GM23338 (cell line): ENCODE results near the gene INO80C. TPM values are rescaled to one million over a fixed set of nuclear protein-coding genes. Genes with fewer than 3 reads are reported as not detected.

Experiments used
- ATAC-seq: fragments of 200-7000 bp; cut with Tn5 transposase; 3 replicates; pipeline ENCODE4 v1.9.1; 2020
- DNase-seq: peaks from one replicate; pipeline ENCODE4 v3.0.0-alpha.2; 2015; ENCODE audit warnings: low spot score
- H2AFZ ChIP-seq: fragments of 200-600 bp; sonication (generic); 2 replicates; pipeline ENCODE4 v1.8.0; 2016; ENCODE audit warnings: antibody characterized with exemption, mild to moderate bottlenecking, moderate library complexity
- H3F3A ChIP-seq: fragments of 200-600 bp; sonication (generic); replicated peaks from 2 replicates; pipeline ENCODE4 v1.8.0; 2017; ENCODE audit warnings: antibody characterized with exemption, mixed run types, low read depth
- H3K27ac ChIP-seq: fragments of 200-600 bp; sonication (generic); 2 replicates; pipeline ENCODE4 v1.6.1; 2016; ENCODE audit warnings: low read depth
- H3K27me3 ChIP-seq: fragments of 200-600 bp; sonication (generic); 2 replicates; pipeline ENCODE4 v1.8.0; 2016; ENCODE audit warnings: mild to moderate bottlenecking, mixed run types, moderate library complexity; ENCODE audit not compliant: insufficient read depth
- H3K36me3 ChIP-seq: fragments of 200-600 bp; sonication (generic); 2 replicates; pipeline ENCODE4 v1.8.0; 2016; ENCODE audit warnings: mild to moderate bottlenecking; ENCODE audit not compliant: insufficient read depth
- H3K4me1 ChIP-seq: fragments of 200-600 bp; sonication (generic); 2 replicates; pipeline ENCODE4 v1.8.0; 2016; ENCODE audit warnings: mild to moderate bottlenecking, moderate library complexity; ENCODE audit not compliant: insufficient read depth
- H3K4me2 ChIP-seq: fragments of 200-600 bp; sonication (generic); 2 replicates; pipeline ENCODE4 v1.7.1; 2017; ENCODE audit warnings: mixed run types
- H3K4me3 ChIP-seq: fragments of 200-600 bp; sonication (generic); 2 replicates; pipeline ENCODE4 v1.6.1; 2016; ENCODE audit warnings: mixed run types
- H3K79me2 ChIP-seq: fragments of 200-600 bp; sonication (generic); replicated peaks from 2 replicates; pipeline ENCODE4 v1.8.0; 2017; ENCODE audit warnings: mild to moderate bottlenecking; ENCODE audit not compliant: insufficient read depth
- H3K9me2 ChIP-seq: fragments of 200-600 bp; sonication (generic); 2 replicates; pipeline ENCODE4 v1.8.0; 2017; ENCODE audit not compliant: insufficient read depth
- H4K20me1 ChIP-seq: fragments of 200-600 bp; sonication (generic); replicated peaks from 2 replicates; pipeline ENCODE4 v1.8.0; 2017; ENCODE audit warnings: mild to moderate bottlenecking; ENCODE audit not compliant: insufficient read depth
- H3K27ac Mint-ChIP-seq: 2 replicates; pipeline ENCODE4 v1.8.0; 2020; ENCODE audit warnings: inconsistent platforms, mild to moderate bottlenecking, moderate library complexity, mixed read lengths
- H3K27me3 Mint-ChIP-seq: 3 replicates; pipeline ENCODE4 v1.8.0; 2022; ENCODE audit warnings: low read depth, mild to moderate bottlenecking, moderate library complexity, mixed read lengths, inconsistent platforms; ENCODE audit not compliant: insufficient read depth, poor library complexity
- H3K36me3 Mint-ChIP-seq: 3 replicates; pipeline ENCODE4 v1.8.0; 2021; ENCODE audit warnings: low read depth, mild to moderate bottlenecking, inconsistent platforms, moderate library complexity, mixed read lengths
- H3K4me1 Mint-ChIP-seq: 3 replicates; pipeline ENCODE4 v1.8.0; 2020; ENCODE audit warnings: mild to moderate bottlenecking, inconsistent platforms, mixed read lengths
- H3K4me3 Mint-ChIP-seq: 3 replicates; pipeline ENCODE4 v1.8.0; 2021; ENCODE audit warnings: moderate library complexity, mild to moderate bottlenecking, inconsistent platforms, mixed read lengths
- H3K9me3 Mint-ChIP-seq: 3 replicates; pipeline ENCODE4 v1.8.0; 2020; ENCODE audit warnings: moderate library complexity, mild to moderate bottlenecking, inconsistent platforms, mixed read lengths
- CREB1 ChIP-seq: fragments of 250-450 bp; sonication (Bioruptor Pico); IDR thresholded peaks from 2 replicates; pipeline ENCODE4 v1.5.0; 2020; ENCODE audit warnings: low read depth, mild to moderate bottlenecking, moderate library complexity
- EZH2 ChIP-seq: fragments of 200-600 bp; sonication (generic); IDR thresholded peaks from one replicate; pipeline ENCODE4 v1.8.0; 2017; ENCODE audit warnings: antibody characterized with exemption, mild to moderate bottlenecking, low read depth; ENCODE audit not compliant: unreplicated experiment
- JUNB ChIP-seq: IDR thresholded peaks from one replicate; pipeline ENCODE4 v1.6.1; 2016; ENCODE audit warnings: antibody characterized with exemption; ENCODE audit not compliant: unreplicated experiment
- POLR2AphosphoS5 ChIP-seq: IDR thresholded peaks from 2 replicates; pipeline ENCODE4 v1.6.1; 2016; ENCODE audit warnings: antibody characterized with exemption, low read depth
- STAT1 ChIP-seq: IDR thresholded peaks from one replicate; pipeline ENCODE4 v1.6.1; 2016; ENCODE audit warnings: antibody characterized with exemption; ENCODE audit not compliant: unreplicated experiment
- ZNF114 ChIP-seq: fragments of 250-450 bp; sonication (Bioruptor Pico); IDR thresholded peaks from 2 replicates; pipeline ENCODE4 v1.5.0; 2020; ENCODE audit warnings: mild to moderate bottlenecking, moderate library complexity
- polyA plus RNA-seq: library from polyadenylated mRNA; unstranded; fragments of >200 nt; fragmentation: Nextera tagmentation; extraction: Ambion mirVana; gene quantifications from 2 replicates; pipeline ENCODE4 v1.2.1, GENCODE V29; 2016
- total RNA-seq: library from RNA; depleted of rRNA; stranded (reverse); fragments of >200 nt; shearing (Covaris generic); gene quantifications from 2 replicates; pipeline ENCODE4 v1.2.3, GENCODE V29; 2014
- TF ChIP-seq, protein P1 (sequence below), 2 experiments: fragments of 200-600 bp in 1 of 2; sonication (generic) in 1 of 2; conservative IDR thresholded peaks; 2 replicates each; pipeline versions ENCODE4 v1.5.1 to v1.6.1; 2016 to 2017; ENCODE audit warnings: antibody characterized with exemption in 2 of 2, low read depth in 2 of 2, mild to moderate bottlenecking in 2 of 2, moderate library complexity in 1 of 2
- TF ChIP-seq, protein P2 (sequence below): IDR thresholded peaks from one replicate; pipeline ENCODE4 v1.6.1; 2018; ENCODE audit warnings: antibody characterized with exemption; ENCODE audit not compliant: unreplicated experiment

INO80C gene
- total and polyA plus RNA-seq, 2 experiments from 2014 or later = 16.3 to 52.3 TPM

DNA sequence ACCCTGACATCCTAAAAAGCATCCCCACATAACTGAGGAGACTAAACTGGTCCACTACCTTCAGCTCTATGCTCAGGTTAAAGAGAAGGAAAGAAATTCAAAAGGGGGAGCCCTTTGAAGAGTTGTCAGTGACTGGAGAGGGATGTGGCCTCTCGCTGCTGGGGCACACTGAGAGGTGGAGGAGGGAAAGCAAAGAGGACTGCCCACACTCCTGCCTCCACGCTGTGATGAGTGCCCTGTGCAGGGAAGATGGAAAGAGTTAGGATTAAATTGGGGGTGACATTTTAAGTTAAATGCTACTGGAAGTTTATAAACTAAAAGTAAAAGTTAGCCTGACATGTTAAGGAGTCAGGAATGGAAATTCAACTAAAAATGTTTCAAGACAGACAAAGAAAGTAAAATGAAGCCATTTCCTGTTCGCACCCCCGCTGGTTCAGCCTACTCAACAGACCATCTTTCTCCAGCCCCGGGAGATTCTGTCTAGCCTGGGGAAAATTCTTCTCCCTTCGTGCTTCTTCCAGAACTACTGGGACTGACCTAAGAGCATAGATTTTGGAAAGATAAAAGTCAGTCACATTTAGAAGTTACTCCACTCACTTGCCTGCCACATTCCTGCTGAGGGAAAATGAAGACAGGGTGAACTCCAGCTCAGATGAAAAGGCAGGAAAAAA lies 17.8 kb upstream of the INO80C start:
- Histone ChIP-seq H3K36me3 (no peaks in the 10 kb centered on the region), H3K27me3 (no peaks in the 10 kb centered on the region), H3F3A (no peaks in the 10 kb centered on the region), H3K27ac (no peak overlapping the region), H3K4me3 (no peak overlapping the region), H3K9me2 (0 out of 2 replicates have a peak, but pooled peaks cover 10% of the 10 kb centered on the region), H2AFZ (peak overlapping the region; percentile 80), H3K79me2 (no peaks in the 10 kb centered on the region), H4K20me1 (no peaks in the 10 kb centered on the region), H3K4me1 (peaks cover 8% of the 10 kb centered on the region; the same call in 1 of the 2 replicates), H3K4me2 (peak overlapping the region; percentile 46; the same call in 1 of the 2 replicates)
- H3K27ac Mint-ChIP-seq = no peak overlapping the region; the same call in 1 of the 2 replicates
- ATAC-seq (peak; percentile 61), DNase-seq (peak; percentile 28)
- no peak for TF ChIP-seq CREB1 (CRISPR knock-in tag)
- no peak for TF ChIP-seq ZNF114 (CRISPR knock-in tag)
- no peak overlapping the region for H3K4me3 Mint-ChIP-seq
- no peaks in the 10 kb centered on the region for H3K9me3 Mint-ChIP-seq
- peaks cover 29% of the 10 kb centered on the region for H3K4me1 Mint-ChIP-seq
- H3K36me3 Mint-ChIP-seq = no peaks in the 10 kb centered on the region
- H3K27me3 Mint-ChIP-seq = no peaks in the 10 kb centered on the region

DNA sequence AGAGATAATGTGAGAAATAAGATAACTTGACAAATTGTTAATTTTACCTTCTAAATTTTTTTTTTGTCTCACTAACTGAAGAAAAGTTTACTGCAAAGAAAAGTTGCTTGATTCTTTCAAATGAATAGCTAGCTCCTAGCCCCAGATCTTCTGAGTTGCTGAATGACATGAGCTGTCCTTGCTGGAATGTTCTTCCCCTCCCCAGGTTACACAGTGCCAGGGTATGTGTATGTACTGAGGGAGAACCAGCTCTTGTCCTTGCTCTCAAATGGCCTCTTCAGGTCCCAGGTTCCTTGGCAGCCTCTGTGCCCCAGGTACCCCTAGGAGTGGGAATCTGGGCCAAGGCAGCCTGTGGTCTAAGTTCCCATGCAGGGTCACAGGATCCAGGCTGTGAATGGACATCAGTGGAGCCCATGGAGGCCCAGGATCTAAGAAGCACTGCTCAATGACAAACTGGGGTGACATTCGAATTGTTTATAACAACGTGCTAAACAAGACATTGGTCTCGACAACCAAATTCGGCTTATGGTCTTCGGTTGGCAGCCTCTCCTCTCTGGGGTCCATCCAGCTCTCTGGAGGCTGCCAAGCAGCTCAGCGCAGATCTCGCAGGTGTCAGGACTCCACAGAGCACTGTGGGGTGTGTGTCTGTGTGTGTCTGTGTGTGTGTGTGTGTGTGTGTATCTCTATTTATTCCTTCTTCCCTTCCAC lies 17.1 kb upstream of the INO80C start:
- H3K27me3 ChIP-seq = no peaks in the 10 kb centered on the region
- no peaks in the 10 kb centered on the region for H3K9me3 Mint-ChIP-seq
- H4K20me1 ChIP-seq = no peaks in the 10 kb centered on the region
- H3K27me3 Mint-ChIP-seq = no peaks in the 10 kb centered on the region
- 0 out of 2 replicates have a peak, but pooled peaks cover 10% of the 10 kb centered on the region for H3K9me2 ChIP-seq
- H3K36me3 Mint-ChIP-seq = no peaks in the 10 kb centered on the region
- H3K4me1 ChIP-seq = peaks cover 8% of the 10 kb centered on the region; the same call in 1 of the 2 replicates
- H3K4me1 Mint-ChIP-seq = peaks cover 32% of the 10 kb centered on the region
- H3K4me2 ChIP-seq = no peak overlapping the region
- no peaks in the 10 kb centered on the region for H3K36me3 ChIP-seq
- no peak overlapping the region for H3K4me3 ChIP-seq
- TF ChIP-seq ZNF114 (CRISPR knock-in tag) = no peak
- no peak for TF ChIP-seq POLR2AphosphoS5
- TF ChIP-seq, protein P1, sequence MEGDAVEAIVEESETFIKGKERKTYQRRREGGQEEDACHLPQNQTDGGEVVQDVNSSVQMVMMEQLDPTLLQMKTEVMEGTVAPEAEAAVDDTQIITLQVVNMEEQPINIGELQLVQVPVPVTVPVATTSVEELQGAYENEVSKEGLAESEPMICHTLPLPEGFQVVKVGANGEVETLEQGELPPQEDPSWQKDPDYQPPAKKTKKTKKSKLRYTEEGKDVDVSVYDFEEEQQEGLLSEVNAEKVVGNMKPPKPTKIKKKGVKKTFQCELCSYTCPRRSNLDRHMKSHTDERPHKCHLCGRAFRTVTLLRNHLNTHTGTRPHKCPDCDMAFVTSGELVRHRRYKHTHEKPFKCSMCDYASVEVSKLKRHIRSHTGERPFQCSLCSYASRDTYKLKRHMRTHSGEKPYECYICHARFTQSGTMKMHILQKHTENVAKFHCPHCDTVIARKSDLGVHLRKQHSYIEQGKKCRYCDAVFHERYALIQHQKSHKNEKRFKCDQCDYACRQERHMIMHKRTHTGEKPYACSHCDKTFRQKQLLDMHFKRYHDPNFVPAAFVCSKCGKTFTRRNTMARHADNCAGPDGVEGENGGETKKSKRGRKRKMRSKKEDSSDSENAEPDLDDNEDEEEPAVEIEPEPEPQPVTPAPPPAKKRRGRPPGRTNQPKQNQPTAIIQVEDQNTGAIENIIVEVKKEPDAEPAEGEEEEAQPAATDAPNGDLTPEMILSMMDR (conservative IDR thresholded peaks at IDR 0.05; ENCODE audit: low read depth in 2 of 2) = no peak
- no peak for TF ChIP-seq JUNB
- TF ChIP-seq, protein P2, sequence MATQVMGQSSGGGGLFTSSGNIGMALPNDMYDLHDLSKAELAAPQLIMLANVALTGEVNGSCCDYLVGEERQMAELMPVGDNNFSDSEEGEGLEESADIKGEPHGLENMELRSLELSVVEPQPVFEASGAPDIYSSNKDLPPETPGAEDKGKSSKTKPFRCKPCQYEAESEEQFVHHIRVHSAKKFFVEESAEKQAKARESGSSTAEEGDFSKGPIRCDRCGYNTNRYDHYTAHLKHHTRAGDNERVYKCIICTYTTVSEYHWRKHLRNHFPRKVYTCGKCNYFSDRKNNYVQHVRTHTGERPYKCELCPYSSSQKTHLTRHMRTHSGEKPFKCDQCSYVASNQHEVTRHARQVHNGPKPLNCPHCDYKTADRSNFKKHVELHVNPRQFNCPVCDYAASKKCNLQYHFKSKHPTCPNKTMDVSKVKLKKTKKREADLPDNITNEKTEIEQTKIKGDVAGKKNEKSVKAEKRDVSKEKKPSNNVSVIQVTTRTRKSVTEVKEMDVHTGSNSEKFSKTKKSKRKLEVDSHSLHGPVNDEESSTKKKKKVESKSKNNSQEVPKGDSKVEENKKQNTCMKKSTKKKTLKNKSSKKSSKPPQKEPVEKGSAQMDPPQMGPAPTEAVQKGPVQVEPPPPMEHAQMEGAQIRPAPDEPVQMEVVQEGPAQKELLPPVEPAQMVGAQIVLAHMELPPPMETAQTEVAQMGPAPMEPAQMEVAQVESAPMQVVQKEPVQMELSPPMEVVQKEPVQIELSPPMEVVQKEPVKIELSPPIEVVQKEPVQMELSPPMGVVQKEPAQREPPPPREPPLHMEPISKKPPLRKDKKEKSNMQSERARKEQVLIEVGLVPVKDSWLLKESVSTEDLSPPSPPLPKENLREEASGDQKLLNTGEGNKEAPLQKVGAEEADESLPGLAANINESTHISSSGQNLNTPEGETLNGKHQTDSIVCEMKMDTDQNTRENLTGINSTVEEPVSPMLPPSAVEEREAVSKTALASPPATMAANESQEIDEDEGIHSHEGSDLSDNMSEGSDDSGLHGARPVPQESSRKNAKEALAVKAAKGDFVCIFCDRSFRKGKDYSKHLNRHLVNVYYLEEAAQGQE = no peak
- TF ChIP-seq EZH2 = no peak
- TF ChIP-seq STAT1 = no peak
- H3K79me2 ChIP-seq = no peaks in the 10 kb centered on the region
- no peak overlapping the region for H3K4me3 Mint-ChIP-seq
- no peak overlapping the region for H3K27ac Mint-ChIP-seq
- H3K27ac ChIP-seq = no peak overlapping the region
- no peaks in the 10 kb centered on the region for H3F3A ChIP-seq
- DNase-seq (no peak), ATAC-seq (no peak)
- H2AFZ ChIP-seq = peak overlapping the region; percentile 80
